Activated T-cell treated with anti-CD3 and anti-CD28 coated beads, Interleukin-2, amount 50 U/mL, for 1 hour (primary cell): ENCODE measurements around the gene CAMTA1.

Experiments used
- DNase-seq: peaks from one replicate; pipeline ENCODE4 v3.0.0-alpha.2; 2020

Gene CAMTA1

GRCh38 chr1:7269525-7269924 lies 484.3 kb downstream of the CAMTA1 start:
- DNase-seq: no peak

GRCh38 chr1:7274256-7274655 lies 489.0 kb downstream of the CAMTA1 start:
- DNase-seq: no peak

GRCh38 chr1:7278045-7278444 lies 492.8 kb downstream of the CAMTA1 start:
- no peak for DNase-seq

GRCh38 chr1:7278827-7279765 lies 493.8 kb downstream of the CAMTA1 start:
- no peak for DNase-seq

GRCh38 chr1:7279769-7280168 lies 494.5 kb downstream of the CAMTA1 start:
- DNase-seq: no peak

- no peak for DNase-seq
Observed at GRCh38 chr1:7280347-7280960, 495.2 kb downstream of the CAMTA1 start.

GRCh38 chr1:7281821-7282220 lies 496.6 kb downstream of the CAMTA1 start:
- DNase-seq: no peak

- DNase-seq: no peak
Observed at GRCh38 chr1:7284839-7285435, 499.7 kb downstream of the CAMTA1 start.

- no peak for DNase-seq
Observed at GRCh38 chr1:7285856-7286454, 500.7 kb downstream of the CAMTA1 start.

- DNase-seq: no peak
Observed at GRCh38 chr1:7287013-7287412, 501.8 kb downstream of the CAMTA1 start.

- no peak for DNase-seq
Observed at GRCh38 chr1:7288992-7289391, 503.7 kb downstream of the CAMTA1 start.

- no peak for DNase-seq
Observed at GRCh38 chr1:7289694-7290093, 504.4 kb downstream of the CAMTA1 start.

GRCh38 chr1:7290971-7291970 lies 506.0 kb downstream of the CAMTA1 start:
- DNase-seq: no peak

- no peak for DNase-seq
Observed at GRCh38 chr1:7292036-7292681, 506.9 kb downstream of the CAMTA1 start.

GRCh38 chr1:7292714-7293419 lies 507.6 kb downstream of the CAMTA1 start:
- no peak for DNase-seq

GRCh38 chr1:7293702-7294629 lies 508.7 kb downstream of the CAMTA1 start:
- no peak for DNase-seq

- no peak for DNase-seq
Observed at GRCh38 chr1:7294636-7295035, 509.4 kb downstream of the CAMTA1 start.

- no peak for DNase-seq
Observed at GRCh38 chr1:7295946-7296345, 510.7 kb downstream of the CAMTA1 start.

GRCh38 chr1:7296968-7297367 lies 511.7 kb downstream of the CAMTA1 start:
- DNase-seq: no peak

- no peak for DNase-seq
Observed at GRCh38 chr1:7298145-7298544, 512.9 kb downstream of the CAMTA1 start.
